IMR-90 (cell line): ENCODE data around the gene TBCK. TPM values are rescaled to one million over a fixed set of nuclear protein-coding genes. Genes with fewer than 3 reads are reported as not detected.

Source experiments
- ATAC-seq: fragments of 200-7000 bp; cut with Tn5 transposase; 2 replicates; pipeline ENCODE4 v1.9.1; 2020; ENCODE audit warnings: low read depth, mild to moderate bottlenecking, moderate library complexity
- BruUV-seq: library from RNA; stranded (reverse); fragments of 400-500 nt; replicated peaks from 2 replicates; lab custom pipeline; 2021; lab: Mats Ljungman, UMichigan
- CTCF ChIA-PET: fragments of 300-600 bp; formaldehyde crosslinking; extraction: SDS; loops from one replicate; lab custom pipeline; 2021; ENCODE audit warnings: antibody characterized with exemption; lab: Yijun Ruan, JAX
- POLR2A ChIA-PET: fragments of 300-600 bp; sonication (Branson Sonifier 250); formaldehyde crosslinking; loops from one replicate; lab custom pipeline; 2022; ENCODE audit warnings: antibody characterized with exemption; ENCODE audit not compliant: unreplicated experiment; lab: Charles Lee
- DNase-seq: peaks from one replicate; pipeline ENCODE4 v3.0.0; 2013
- H2AFZ ChIP-seq: replicated peaks from 2 replicates; pipeline ENCODE3; 2013; ENCODE audit warnings: low read length, mild to moderate bottlenecking; ENCODE audit not compliant: poor library complexity
- H2AK5ac ChIP-seq: 2 replicates; pipeline ENCODE4 v1.6.1; 2013; ENCODE audit warnings: low read depth, low read length, inconsistent platforms
- H2AK9ac ChIP-seq: replicated peaks from 2 replicates; pipeline ENCODE3; 2013; ENCODE audit warnings: mild to moderate bottlenecking, low read depth, low read length, moderate library complexity; ENCODE audit not compliant: poor library complexity
- H2BK120ac ChIP-seq: 2 replicates; pipeline ENCODE4 v1.6.1; 2013; ENCODE audit warnings: low read depth, low read length, inconsistent platforms
- H2BK15ac ChIP-seq: 3 replicates; pipeline ENCODE4 v1.6.1; 2013; ENCODE audit warnings: low read depth, low read length, inconsistent platforms
- H2BK20ac ChIP-seq: 2 replicates; pipeline ENCODE4 v1.6.1; 2013; ENCODE audit warnings: low read depth, mild to moderate bottlenecking, inconsistent platforms, low read length, moderate library complexity
- H2BK5ac ChIP-seq: 2 replicates; pipeline ENCODE4 v1.6.1; 2013; ENCODE audit warnings: mild to moderate bottlenecking, low read depth, low read length, inconsistent platforms; ENCODE audit not compliant: poor library complexity, severe bottlenecking
- H3K14ac ChIP-seq: replicated peaks from 2 replicates; pipeline ENCODE4 v1.6.1; 2013; ENCODE audit warnings: low read depth, low read length, inconsistent platforms
- H3K18ac ChIP-seq: 2 replicates; pipeline ENCODE4 v1.6.1; 2013; ENCODE audit warnings: low read depth, low read length, control low read depth
- H3K23ac ChIP-seq: 2 replicates; pipeline ENCODE4 v1.6.1; 2013; ENCODE audit warnings: low read depth, low read length, inconsistent platforms
- H3K27ac ChIP-seq: 2 replicates; pipeline ENCODE4 v1.5.1; 2013; ENCODE audit warnings: mild to moderate bottlenecking, control low read depth, low read length; ENCODE audit not compliant: insufficient read depth
- H3K27me3 ChIP-seq: 2 replicates; pipeline ENCODE4 v1.6.1; 2013; ENCODE audit warnings: low read length; ENCODE audit not compliant: control insufficient read depth, insufficient read depth
- H3K36me3 ChIP-seq: 2 replicates; pipeline ENCODE4 v1.6.1; 2013; ENCODE audit warnings: low read length, mixed read lengths; ENCODE audit not compliant: control insufficient read depth, insufficient read depth
- H3K4ac ChIP-seq: 2 replicates; pipeline ENCODE4 v1.6.1; 2013; ENCODE audit warnings: low read depth, low read length, inconsistent platforms
- H3K4me1 ChIP-seq: 2 replicates; pipeline ENCODE4 v1.6.1; 2013; ENCODE audit warnings: low read length, mixed read lengths; ENCODE audit not compliant: control insufficient read depth, insufficient read depth
- H3K4me2 ChIP-seq: 2 replicates; pipeline ENCODE4 v1.6.1; 2013; ENCODE audit warnings: low read depth, mild to moderate bottlenecking, control low read depth, low read length, moderate library complexity
- H3K4me3 ChIP-seq: 2 replicates; pipeline ENCODE4 v1.5.1; 2013; ENCODE audit warnings: low read depth, mild to moderate bottlenecking, control low read depth, low read length, moderate library complexity; ENCODE audit not compliant: insufficient read depth
- H3K56ac ChIP-seq: 2 replicates; pipeline ENCODE4 v1.6.1; 2013; ENCODE audit warnings: low read length, inconsistent platforms; ENCODE audit not compliant: insufficient read depth; ENCODE audit errors: extremely low read depth
- H3K79me1 ChIP-seq, 2 experiments: 2 replicates each; pipeline ENCODE4 v1.6.1; 2013; ENCODE audit warnings: low read length in 2 of 2, inconsistent platforms in 1 of 2, low read depth in 1 of 2
- H3K9ac ChIP-seq: 2 replicates; pipeline ENCODE4 v1.6.1; 2013; ENCODE audit warnings: low read depth, low read length, control low read depth
- H3K9me1 ChIP-seq: 2 replicates; pipeline ENCODE4 v1.6.1; 2013; ENCODE audit warnings: low read length, inconsistent platforms; ENCODE audit not compliant: insufficient read depth
- H3K9me3 ChIP-seq: 2 replicates; pipeline ENCODE4 v1.6.1; 2013; ENCODE audit warnings: low read length; ENCODE audit not compliant: control insufficient read depth, insufficient read depth
- H4K20me1 ChIP-seq: 2 replicates; pipeline ENCODE4 v1.6.1; 2013; ENCODE audit warnings: low read length, inconsistent platforms; ENCODE audit not compliant: insufficient read depth
- H4K5ac ChIP-seq: 2 replicates; pipeline ENCODE4 v1.6.1; 2013; ENCODE audit warnings: mild to moderate bottlenecking, low read depth, low read length, control low read depth
- H4K8ac ChIP-seq, 2 experiments: 2 replicates each; pipeline ENCODE4 v1.6.1; 2013; ENCODE audit warnings: low read depth in 2 of 2, low read length in 2 of 2, control low read depth in 1 of 2, inconsistent platforms in 1 of 2
- H4K91ac ChIP-seq: 2 replicates; pipeline ENCODE4 v1.6.1; 2013; ENCODE audit warnings: low read depth, low read length, inconsistent platforms; ENCODE audit not compliant: insufficient read depth
- FOS ChIP-seq: fragments of 150-350 bp; IDR thresholded peaks from 2 replicates; pipeline ENCODE4 v1.6.1; 2016; ENCODE audit warnings: low read depth, low read length
- MAFK ChIP-seq: IDR thresholded peaks from 2 replicates; pipeline ENCODE4 v1.6.1; 2012; ENCODE audit warnings: low read depth, low read length, improper control_type of control experiment
- WGBS, 2 experiments: methylation state at CpG; one replicate each; pipeline versions ENCODE4 v1.1.5 to v1.1.7; 2013; ENCODE audit warnings: missing lambda C conversion rate in 2 of 2; ENCODE audit not compliant: insufficient read length in 1 of 2; ENCODE audit errors: extremely low coverage in 2 of 2; 5-methylcytosine and 5-hydroxymethylcytosine counted together
- dilution Hi-C: fragments of 300-500 bp; cut with HindIII; formaldehyde crosslinking; loops from one replicate; pipeline ENCODE4 v1.14.3; 2018; ENCODE audit warnings: low sequenced_read_pairs; ENCODE audit not compliant: unreplicated experiment
- in situ Hi-C: fragments of 300-500 bp; cut with MboI; formaldehyde crosslinking; loops from 3 replicates; pipeline ENCODE4 v1.14.3; 2019; ENCODE audit warnings: low sequenced_read_pairs, inconsistent platforms, mixed read lengths
- intact Hi-C: fragments of 100-400 bp; cut with micrococcal nuclease; formaldehyde crosslinking; loops from 2 replicates; pipeline ENCODE4 v1.10.0; 2022
- polyA plus RNA-seq, 3 experiments: library from polyadenylated mRNA; depleted of rRNA; stranded (reverse); fragments of >200 nt; gene quantifications; 2 replicates each; pipeline ENCODE4 v1.2.3, GENCODE V29; 2012; ENCODE audit warnings: low replicate concordance in 1 of 3
- total RNA-seq: library from RNA; depleted of rRNA; stranded (reverse); fragments of >200 nt; gene quantifications from 2 replicates; pipeline ENCODE4 v1.2.3, GENCODE V29; 2012

The TBCK gene
- total and polyA plus RNA-seq, 2 of the 4 experiments (the other 2 are of a cell fraction): 10.7 to 29.9 TPM

GRCh38 chr4:106253364-106254129 is 62.5 kb downstream of the TBCK start:
- 100% methylated on average over 1 of the region's 4 CpGs; no CpG with 5 or more reads in 1 of the 2 experiments for WGBS, 2 experiments
- H2AK5ac ChIP-seq: no peak overlapping the region

More at GRCh38 chr4:106253364-106254129, 62.5 kb downstream of the TBCK start:
- H2BK5ac ChIP-seq: no peak overlapping the region
- intact Hi-C loops: loop anchor here (1.0 kb wide), 1 partner anchor 46 kb away; no protein-coding TSS in a partner anchor
- no peak overlapping the region for H2AK9ac ChIP-seq
- H3K9me3 ChIP-seq: no peaks in the 10 kb centered on the region
- CTCF ChIA-PET: no interaction called here
- in situ Hi-C loops: no loop called here
- dilution Hi-C loops: no loop called here
- no peak overlapping the region for H3K18ac ChIP-seq
- H2AFZ ChIP-seq: no peak overlapping the region
- H4K20me1 ChIP-seq: no peaks in the 10 kb centered on the region
- POLR2A ChIA-PET: no interaction called here
- ATAC-seq (no peak), DNase-seq (no peak)
- H3K4me2 ChIP-seq: no peak overlapping the region
- H3K23ac ChIP-seq: no peak overlapping the region
- TF ChIP-seq MAFK (no peak), FOS (no peak)
- H4K91ac ChIP-seq: no peak overlapping the region
- H3K4me1 ChIP-seq: no peaks in the 10 kb centered on the region
- H3K27ac ChIP-seq: no peak overlapping the region
- no peak overlapping the region for H2BK20ac ChIP-seq
- no peak overlapping the region for H2BK120ac ChIP-seq
- H3K4me3 ChIP-seq: no peak overlapping the region
- H2BK15ac ChIP-seq: no peak overlapping the region
- H3K56ac ChIP-seq: no peak overlapping the region
- H3K9me1 ChIP-seq: peaks cover 3% of the 10 kb centered on the region; the same call in 1 of the 2 replicates
- no TSS peak for BruUV-seq
- H3K36me3 ChIP-seq: peaks cover 7% of the 10 kb centered on the region
- H3K14ac ChIP-seq: no peak overlapping the region
- H3K27me3 ChIP-seq: no peaks in the 10 kb centered on the region
- H4K5ac ChIP-seq: no peak overlapping the region
- no peak overlapping the region for H3K9ac ChIP-seq
- H3K79me1 ChIP-seq: no peaks in the 10 kb centered on the region
- H3K4ac ChIP-seq: no peak overlapping the region
- no peak overlapping the region for H4K8ac ChIP-seq
